ENCODE results near the gene MAFF. TPM values are rescaled to one million over a fixed set of nuclear protein-coding genes. Genes with fewer than 3 reads are reported as not detected.

Gene MAFF
- total RNA-seq, 1 experiment from 2014 or later = 4.6 TPM

DNA sequence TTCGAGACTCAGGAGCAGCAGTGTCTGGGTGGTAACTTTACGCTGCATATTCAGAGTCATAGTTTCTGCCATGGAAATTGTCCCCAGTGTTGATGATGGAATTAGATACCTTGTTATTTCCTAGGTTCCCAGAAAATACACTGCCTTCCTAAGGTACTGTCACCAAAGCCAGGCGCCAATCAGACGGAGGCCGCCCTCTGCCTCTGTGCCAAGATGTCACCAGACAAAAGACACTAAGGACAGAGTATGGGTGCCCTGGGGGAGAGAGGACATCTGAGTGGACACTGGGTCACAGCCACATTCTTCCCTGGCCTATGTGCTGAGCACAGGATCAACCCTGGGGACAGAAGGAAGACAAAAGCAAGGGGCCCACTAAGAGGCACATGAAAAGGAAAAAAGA, 31.3 kb upstream of the MAFF start (continued):
- TF ChIP-seq MLX (CRISPR knock-in tag; IDR thresholded peaks at IDR 0.05) = no peak
- no peak for TF ChIP-seq ZNF671 (CRISPR knock-in tag; IDR thresholded peaks at IDR 0.05)
- TF ChIP-seq PRRX2 (CRISPR knock-in tag; IDR thresholded peaks at IDR 0.05) = no peak
- TF ChIP-seq TEAD4 (CRISPR knock-in tag; IDR thresholded peaks at IDR 0.05) = no peak

GRCh38 chr22:38171927-38172831, 29.6 kb upstream of the MAFF start:
- Mint-ChIP-seq H3K9me3 (no peaks in the 10 kb centered on the region), H3K36me3 (peaks cover 5% of the 10 kb centered on the region), H3K27ac (peak overlapping the region; percentile 9), H3K4me1 (peaks cover 8% of the 10 kb centered on the region), H3K4me3 (no peak overlapping the region), H3K27me3 (ENCODE audit: low read depth) (no peaks in the 10 kb centered on the region)
- ChIA-PET CTCF (interaction anchor here (0.5 to 1.2 kb wide), 2 partner anchors 88 to 120 kb away, joined by 3 to 5 read pairs; no protein-coding TSS in a partner anchor), POLR2A (no interaction called here)
- DNase-seq (ENCODE audit: low spot score) = no peak
- TF ChIP-seq ZNF317 (CRISPR knock-in tag; IDR thresholded peaks at IDR 0.05; ENCODE audit: borderline replicate concordance, low read depth) (no peak), ZNF532 (CRISPR knock-in tag; IDR thresholded peaks at IDR 0.05; ENCODE audit: borderline replicate concordance) (no peak), GRHL2 (CRISPR knock-in tag; IDR thresholded peaks at IDR 0.05; ENCODE audit: insufficient replicate concordance, severe bottlenecking) (no peak), CBFB (CRISPR knock-in tag; IDR thresholded peaks at IDR 0.05; ENCODE audit: low read depth) (no peak), NR2C2 (CRISPR knock-in tag; IDR thresholded peaks at IDR 0.05) (no peak), GTF2I (CRISPR knock-in tag; conservative IDR thresholded peaks at IDR 0.05) (no peak), MAX (CRISPR knock-in tag; IDR thresholded peaks at IDR 0.05) (no peak), ZNF219 (CRISPR knock-in tag; IDR thresholded peaks at IDR 0.05; ENCODE audit: borderline replicate concordance) (no peak), FOXP1 (CRISPR knock-in tag; IDR thresholded peaks at IDR 0.05; ENCODE audit: borderline replicate concordance) (no peak), HMGA2 (CRISPR knock-in tag; IDR thresholded peaks at IDR 0.05) (no peak), FOXJ3 (CRISPR knock-in tag; IDR thresholded peaks at IDR 0.05; ENCODE audit: borderline replicate concordance) (no peak), SMAD4 (CRISPR knock-in tag; IDR thresholded peaks at IDR 0.05) (no peak), TP53 (CRISPR knock-in tag; IDR thresholded peaks at IDR 0.05) (no peak)
- TF ChIP-seq, protein P1, sequence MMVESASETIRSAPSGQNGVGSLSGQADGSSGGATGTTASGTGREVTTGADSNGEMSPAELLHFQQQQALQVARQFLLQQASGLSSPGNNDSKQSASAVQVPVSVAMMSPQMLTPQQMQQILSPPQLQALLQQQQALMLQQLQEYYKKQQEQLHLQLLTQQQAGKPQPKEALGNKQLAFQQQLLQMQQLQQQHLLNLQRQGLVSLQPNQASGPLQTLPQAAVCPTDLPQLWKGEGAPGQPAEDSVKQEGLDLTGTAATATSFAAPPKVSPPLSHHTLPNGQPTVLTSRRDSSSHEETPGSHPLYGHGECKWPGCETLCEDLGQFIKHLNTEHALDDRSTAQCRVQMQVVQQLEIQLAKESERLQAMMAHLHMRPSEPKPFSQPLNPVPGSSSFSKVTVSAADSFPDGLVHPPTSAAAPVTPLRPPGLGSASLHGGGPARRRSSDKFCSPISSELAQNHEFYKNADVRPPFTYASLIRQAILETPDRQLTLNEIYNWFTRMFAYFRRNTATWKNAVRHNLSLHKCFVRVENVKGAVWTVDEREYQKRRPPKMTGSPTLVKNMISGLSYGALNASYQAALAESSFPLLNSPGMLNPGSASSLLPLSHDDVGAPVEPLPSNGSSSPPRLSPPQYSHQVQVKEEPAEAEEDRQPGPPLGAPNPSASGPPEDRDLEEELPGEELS (CRISPR knock-in tag; IDR thresholded peaks at IDR 0.05) = no peak
- TF ChIP-seq, protein P2, sequence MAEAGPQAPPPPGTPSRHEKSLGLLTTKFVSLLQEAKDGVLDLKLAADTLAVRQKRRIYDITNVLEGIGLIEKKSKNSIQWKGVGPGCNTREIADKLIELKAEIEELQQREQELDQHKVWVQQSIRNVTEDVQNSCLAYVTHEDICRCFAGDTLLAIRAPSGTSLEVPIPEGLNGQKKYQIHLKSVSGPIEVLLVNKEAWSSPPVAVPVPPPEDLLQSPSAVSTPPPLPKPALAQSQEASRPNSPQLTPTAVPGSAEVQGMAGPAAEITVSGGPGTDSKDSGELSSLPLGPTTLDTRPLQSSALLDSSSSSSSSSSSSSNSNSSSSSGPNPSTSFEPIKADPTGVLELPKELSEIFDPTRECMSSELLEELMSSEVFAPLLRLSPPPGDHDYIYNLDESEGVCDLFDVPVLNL (CRISPR knock-in tag; IDR thresholded peaks at IDR 0.05; ENCODE audit: borderline replicate concordance, low read depth) = no peak
- ATAC-seq = no peak
